KOPT-K1 (cell line): ENCODE data around the gene FXR2.

ENCODE experiments used
- H3K27ac ChIP-seq: fragments of 200-600 bp; sonication (generic); 2 replicates; pipeline ENCODE4 v1.5.1; 2016; ENCODE audit warnings: antibody characterized with exemption, mild to moderate bottlenecking, low read depth, low read length; ENCODE audit not compliant: poor library complexity, severe bottlenecking
- H3K36me3 ChIP-seq: fragments of 200-600 bp; sonication (generic); 2 replicates; pipeline ENCODE4 v1.5.1; 2017; ENCODE audit warnings: antibody characterized with exemption, mild to moderate bottlenecking, low read length, moderate library complexity; ENCODE audit not compliant: insufficient read depth
- H3K9me3 ChIP-seq: fragments of 200-600 bp; sonication (generic); 2 replicates; pipeline ENCODE4 v1.5.1; 2017; ENCODE audit warnings: antibody characterized with exemption, low read length, mild to moderate bottlenecking; ENCODE audit not compliant: insufficient read depth, poor library complexity, severe bottlenecking

FXR2 gene

GRCh38 chr17:7586673-7587419 lies 27.9 kb downstream of the FXR2 start:
- Histone ChIP-seq H3K9me3 (no peaks in the 10 kb centered on the region), H3K36me3 (peaks cover 69% of the 10 kb centered on the region), H3K27ac (no peak overlapping the region)

GRCh38 chr17:7583253-7584109 lies 31.2 kb downstream of the FXR2 start, which contains the start of gene MPDU1:
MPDU1 (plus strand) TSS chr17:7583852; CDS start chr17:7583863, 11 bp downstream.
- Histone ChIP-seq H3K36me3 (peaks cover 64% of the 10 kb centered on the region), H3K9me3 (no peaks in the 10 kb centered on the region), H3K27ac (peak within 1 kb of the TSS; percentile 94)

GRCh38 chr17:7582396-7583252 lies 32.1 kb downstream of the FXR2 start:
- H3K36me3 ChIP-seq = peaks cover 64% of the 10 kb centered on the region
- H3K9me3 ChIP-seq = no peaks in the 10 kb centered on the region
- H3K27ac ChIP-seq = peak overlapping the region; percentile 94

GRCh38 chr17:7580604-7581575 lies 33.8 kb downstream of the FXR2 start:
- Histone ChIP-seq H3K36me3 (peaks cover 64% of the 10 kb centered on the region), H3K9me3 (no peaks in the 10 kb centered on the region), H3K27ac (no peak overlapping the region)

- Histone ChIP-seq H3K9me3 (no peaks in the 10 kb centered on the region), H3K27ac (peak overlapping the region; percentile 44), H3K36me3 (peaks cover 69% of the 10 kb centered on the region)
Measured at GRCh38 chr17:7579834-7580603, 34.7 kb downstream of the FXR2 start.

GRCh38 chr17:7579001-7579833 lies 35.5 kb downstream of the FXR2 start, which contains the start of gene CD68:
CD68 (plus strand) TSS chr17:7579638; CDS start chr17:7579678, 40 bp downstream.
- Histone ChIP-seq H3K36me3 (peaks cover 77% of the 10 kb centered on the region), H3K27ac (peak within 1 kb of the TSS; percentile 44), H3K9me3 (no peaks in the 10 kb centered on the region)

GRCh38 chr17:7577327-7578199 lies 37.1 kb downstream of the FXR2 start:
- Histone ChIP-seq H3K36me3 (peaks cover 81% of the 10 kb centered on the region), H3K9me3 (no peaks in the 10 kb centered on the region), H3K27ac (no peak overlapping the region)

GRCh38 chr17:7576432-7576937 lies 38.2 kb downstream of the FXR2 start:
- Histone ChIP-seq H3K9me3 (no peaks in the 10 kb centered on the region), H3K36me3 (peaks cover 77% of the 10 kb centered on the region), H3K27ac (no peak overlapping the region)

GRCh38 chr17:7575959-7576358 lies 38.7 kb downstream of the FXR2 start:
- H3K36me3 ChIP-seq = peaks cover 79% of the 10 kb centered on the region
- no peak overlapping the region for H3K27ac ChIP-seq
- no peaks in the 10 kb centered on the region for H3K9me3 ChIP-seq

GRCh38 chr17:7575481-7575883 lies 39.2 kb downstream of the FXR2 start:
- H3K36me3 ChIP-seq = peaks cover 79% of the 10 kb centered on the region
- no peaks in the 10 kb centered on the region for H3K9me3 ChIP-seq
- no peak overlapping the region for H3K27ac ChIP-seq

- Histone ChIP-seq H3K9me3 (no peaks in the 10 kb centered on the region), H3K27ac (peak overlapping the region; percentile 94), H3K36me3 (peaks cover 79% of the 10 kb centered on the region)
Measured at GRCh38 chr17:7574176-7574953, 40.3 kb downstream of the FXR2 start.
